T-helper 1 cell treated with Interleukin-12 subunit alpha and Interleukin-12 subunit beta and Interleukin-4 antibody, amounts not matched to agents 30 ng/mL and 1 ng/mL, for 36 hours (primary cell): ENCODE measurements around the gene SLC13A2. TPM values are rescaled to one million over a fixed set of nuclear protein-coding genes. Genes with fewer than 3 reads are reported as not detected.

Experiments
- intact Hi-C: fragments of 100-400 bp; cut with micrococcal nuclease; formaldehyde crosslinking; loops from one replicate; pipeline ENCODE4 v1.15.1; 2024
- total RNA-seq: library from RNA; stranded (reverse); gene quantifications from 2 replicates; pipeline ENCODE4 v1.2.3, GENCODE V29; 2022

Gene SLC13A2
- total RNA-seq, 1 donor from 2014 or later = not detected

DNA sequence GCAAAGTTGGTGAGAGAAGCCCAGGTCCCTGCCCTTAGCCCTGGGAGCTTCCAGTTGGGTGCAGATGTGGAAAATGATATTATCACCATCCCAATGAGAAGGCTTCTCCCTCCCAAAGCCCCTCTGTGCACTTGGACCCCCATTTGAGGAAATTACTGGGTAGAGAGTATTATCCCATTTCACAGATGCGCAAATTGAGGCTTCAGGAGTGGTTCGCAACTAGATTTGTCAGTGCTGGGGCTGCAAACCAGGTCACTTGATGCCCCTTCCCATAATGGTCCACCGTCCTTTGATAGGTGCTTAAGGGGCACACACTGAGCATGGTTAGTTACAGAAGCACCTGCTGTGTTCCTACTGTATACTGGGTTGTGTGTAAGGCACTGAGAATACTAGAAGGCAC is 18.4 kb downstream of the SLC13A2 start:
- intact Hi-C loops = loop anchor here (5.0 kb wide), 1 partner anchor 225 kb away; the partner anchor contains the start of genes RAB34 and RPL23A

DNA sequence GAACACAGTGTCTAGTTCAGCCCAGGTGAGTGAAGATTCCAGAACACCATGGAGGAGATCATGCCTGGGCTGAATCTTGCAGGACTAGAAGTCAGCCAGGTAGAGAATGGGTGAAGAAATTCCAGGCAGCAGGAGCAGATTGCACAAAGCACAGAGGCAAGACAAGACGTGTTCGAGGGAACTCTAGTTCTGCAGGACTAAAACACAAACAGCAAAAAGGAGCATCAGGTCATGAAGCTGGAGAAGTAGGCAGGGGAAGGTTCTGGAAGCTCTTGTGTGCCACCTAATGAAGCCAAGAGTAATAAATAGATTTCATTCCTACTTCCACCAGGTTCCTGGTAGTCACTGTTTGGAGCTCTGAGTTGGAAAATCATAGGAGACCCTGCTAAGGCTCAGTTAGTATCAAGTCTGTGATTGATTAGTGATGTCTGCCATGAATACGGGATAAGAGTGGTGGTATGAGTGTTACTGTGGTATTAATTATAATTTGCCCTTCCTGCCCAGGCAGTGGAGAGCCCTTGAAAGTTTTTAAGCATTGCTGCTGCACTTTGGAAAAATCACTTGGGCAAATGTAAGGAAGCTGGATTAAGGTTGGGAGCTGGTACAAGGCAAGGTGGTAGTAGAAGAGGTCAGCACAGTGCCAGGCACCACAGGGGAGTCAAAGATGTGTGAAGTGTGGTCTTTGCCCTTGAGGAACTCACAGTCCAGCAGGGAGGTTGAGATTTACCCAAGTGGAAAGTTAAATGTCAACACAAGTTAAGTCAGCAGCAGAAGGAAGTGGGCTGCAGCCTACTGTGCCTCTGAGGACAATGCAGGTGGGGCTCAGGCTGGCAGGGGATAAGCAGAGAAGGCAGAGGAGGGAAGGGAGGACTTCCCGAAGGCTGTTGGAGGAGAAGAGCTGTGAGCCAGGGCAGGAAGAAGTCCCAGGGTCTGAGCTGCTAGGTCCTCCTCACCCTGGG is 19.2 kb downstream of the SLC13A2 start:
- intact Hi-C loops = loop anchor here (5.0 kb wide), 1 partner anchor 225 kb away; the partner anchor contains the start of genes RAB34 and RPL23A

DNA sequence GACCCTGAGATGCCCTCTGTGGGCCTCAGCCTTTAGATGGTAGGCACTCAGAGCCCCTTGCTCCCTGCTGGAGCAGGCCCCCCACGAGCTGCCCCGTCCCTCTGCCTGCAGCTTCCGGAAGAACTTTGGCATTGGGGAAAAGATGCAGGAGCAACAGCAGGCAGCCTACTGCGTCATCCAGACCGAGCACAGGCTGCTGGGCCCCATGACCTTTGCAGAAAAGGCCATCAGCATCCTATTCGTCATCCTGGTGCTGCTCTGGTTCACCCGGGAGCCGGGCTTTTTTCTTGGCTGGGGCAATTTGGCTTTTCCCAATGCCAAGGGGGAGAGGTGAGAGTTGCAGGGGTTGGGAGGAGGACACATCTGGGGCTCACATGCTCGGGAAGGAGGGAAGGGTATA is 20.0 kb downstream of the SLC13A2 start:
- intact Hi-C loops = loop anchor here (5.0 kb wide), 1 partner anchor 224 kb away; the partner anchor contains the start of genes RAB34 and RPL23A

DNA sequence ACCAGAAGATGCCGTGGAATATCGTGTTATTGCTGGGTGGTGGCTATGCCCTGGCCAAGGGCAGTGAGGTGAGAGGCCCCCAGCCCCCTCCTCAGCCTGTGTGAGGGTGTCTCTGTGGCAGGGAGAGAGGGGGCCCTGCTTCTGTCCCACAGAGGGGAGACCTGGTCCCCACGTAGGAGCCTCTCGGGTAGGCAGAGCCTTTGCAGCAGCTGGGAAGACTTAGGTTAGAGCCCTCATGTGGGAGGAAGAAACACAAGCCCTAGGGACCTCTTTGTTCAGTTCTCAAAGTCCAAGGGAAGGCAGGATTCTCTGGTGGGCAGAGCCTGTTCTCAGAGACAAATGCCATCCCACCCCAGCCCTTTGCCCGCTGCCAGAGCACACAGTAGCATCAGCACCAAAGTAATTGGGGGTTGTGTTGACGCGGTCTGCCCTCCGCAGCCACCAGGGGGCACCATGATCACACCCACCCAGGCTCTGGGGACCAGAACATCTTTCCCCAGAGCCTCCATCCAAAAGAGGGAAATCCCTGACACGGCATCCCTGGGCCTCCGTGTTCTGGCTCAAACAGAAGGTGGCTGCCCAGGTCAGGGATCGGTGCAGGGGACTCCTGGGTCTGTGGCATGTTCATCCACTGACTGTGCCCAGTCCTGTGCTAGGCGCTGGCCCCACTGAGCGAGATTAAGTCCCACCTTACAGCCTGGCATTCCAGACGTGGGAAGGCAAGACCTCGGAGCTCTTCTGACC is 21.2 kb downstream of the SLC13A2 start:
- intact Hi-C loops = loop anchor here (1.0 to 5.0 kb wide), 5 partner anchors 46 to 223 kb away; partner anchors contain the start of genes PIGS, RAB34, RPL23A and SPAG5

DNA sequence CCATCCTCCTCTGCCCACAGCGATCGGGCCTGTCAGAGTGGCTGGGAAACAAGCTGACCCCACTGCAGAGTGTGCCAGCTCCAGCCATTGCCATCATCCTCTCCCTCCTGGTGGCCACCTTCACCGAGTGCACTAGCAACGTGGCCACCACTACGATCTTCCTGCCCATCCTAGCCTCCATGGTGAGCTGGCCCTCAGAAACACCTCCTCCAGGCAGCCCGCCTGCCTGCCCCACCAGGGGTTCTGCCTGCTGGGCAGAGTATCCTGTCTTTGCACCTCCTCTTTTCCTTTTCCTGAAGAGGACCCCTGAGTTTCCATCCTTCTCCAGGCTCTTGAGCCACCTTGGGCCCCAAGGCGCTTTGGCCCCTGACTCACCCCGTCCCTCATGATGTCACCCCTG is 22.2 kb downstream of the SLC13A2 start:
- intact Hi-C loops = loop anchor here (2.0 kb wide), 1 partner anchor 53 kb away; no protein-coding TSS in a partner anchor

DNA sequence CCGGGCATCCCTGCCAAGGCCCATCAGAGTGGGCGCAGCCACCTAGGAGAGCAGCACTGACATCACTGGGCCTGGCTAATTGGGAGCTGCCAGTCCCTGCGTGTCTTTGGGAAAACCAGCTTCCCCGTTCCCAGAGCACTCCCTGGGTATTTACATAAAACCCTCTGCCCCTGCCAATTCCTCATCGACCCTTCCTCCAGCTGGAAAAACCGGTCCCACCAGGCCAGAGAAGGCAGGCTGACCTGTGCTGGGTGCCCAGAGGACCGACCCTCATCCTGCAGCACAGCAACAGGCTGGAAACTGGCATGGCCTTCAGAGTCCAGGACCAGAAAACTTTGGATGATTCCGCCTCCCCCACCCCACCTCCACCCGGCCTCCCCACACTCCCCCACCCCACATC is 24.5 kb downstream of the SLC13A2 start:
- intact Hi-C loops = no loop called here

DNA sequence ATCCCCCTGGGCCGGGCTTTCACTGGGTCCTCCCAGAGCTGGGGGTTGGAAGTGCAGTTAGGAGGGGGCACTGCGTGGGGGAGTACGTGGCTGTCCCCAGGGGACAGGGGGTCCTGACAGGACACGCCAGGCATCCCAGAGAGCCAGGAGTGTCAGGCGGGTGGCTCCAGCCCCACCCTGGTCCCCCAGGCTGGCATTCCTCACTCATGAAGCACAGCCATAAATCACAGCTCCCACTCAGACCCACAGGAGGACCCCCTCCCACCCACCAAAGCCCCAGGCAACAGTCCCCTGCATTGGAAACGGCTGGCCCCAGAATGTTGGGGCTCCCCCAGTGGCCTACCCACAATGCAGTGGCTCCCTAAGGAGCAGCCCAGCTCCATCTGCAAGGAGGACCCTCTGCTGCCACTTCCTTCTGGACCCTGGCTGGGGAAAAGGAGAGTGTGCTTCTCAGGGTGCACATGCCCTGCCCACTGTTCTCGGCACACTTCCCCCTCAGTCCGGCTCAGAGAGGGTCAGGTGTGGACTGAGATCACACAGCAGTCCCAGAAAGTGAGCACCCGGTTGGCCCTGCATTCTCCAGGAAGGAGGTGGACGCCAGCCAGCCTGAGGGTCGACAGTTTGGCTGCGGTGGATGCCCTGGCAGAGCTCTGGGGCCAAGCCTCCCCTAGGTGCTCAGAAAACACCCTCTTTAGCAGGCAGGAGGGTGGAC is 25.4 kb downstream of the SLC13A2 start:
- intact Hi-C loops = no loop called here

DNA sequence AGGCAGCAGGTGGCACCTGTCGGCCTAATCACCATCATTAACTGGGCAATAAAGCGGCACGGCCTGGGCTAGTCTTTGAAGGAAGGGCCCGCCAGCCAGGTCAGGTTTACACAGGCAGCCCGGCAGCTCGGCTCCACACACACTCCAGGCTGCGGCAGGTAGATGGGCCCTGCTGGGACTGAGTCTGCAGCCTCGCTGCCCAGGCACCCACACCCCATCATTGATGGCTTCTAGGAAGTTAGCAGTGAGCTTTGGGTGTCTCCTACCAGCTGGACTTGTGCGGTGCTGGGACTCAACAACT is 25.9 kb downstream of the SLC13A2 start:
- intact Hi-C loops = no loop called here

DNA sequence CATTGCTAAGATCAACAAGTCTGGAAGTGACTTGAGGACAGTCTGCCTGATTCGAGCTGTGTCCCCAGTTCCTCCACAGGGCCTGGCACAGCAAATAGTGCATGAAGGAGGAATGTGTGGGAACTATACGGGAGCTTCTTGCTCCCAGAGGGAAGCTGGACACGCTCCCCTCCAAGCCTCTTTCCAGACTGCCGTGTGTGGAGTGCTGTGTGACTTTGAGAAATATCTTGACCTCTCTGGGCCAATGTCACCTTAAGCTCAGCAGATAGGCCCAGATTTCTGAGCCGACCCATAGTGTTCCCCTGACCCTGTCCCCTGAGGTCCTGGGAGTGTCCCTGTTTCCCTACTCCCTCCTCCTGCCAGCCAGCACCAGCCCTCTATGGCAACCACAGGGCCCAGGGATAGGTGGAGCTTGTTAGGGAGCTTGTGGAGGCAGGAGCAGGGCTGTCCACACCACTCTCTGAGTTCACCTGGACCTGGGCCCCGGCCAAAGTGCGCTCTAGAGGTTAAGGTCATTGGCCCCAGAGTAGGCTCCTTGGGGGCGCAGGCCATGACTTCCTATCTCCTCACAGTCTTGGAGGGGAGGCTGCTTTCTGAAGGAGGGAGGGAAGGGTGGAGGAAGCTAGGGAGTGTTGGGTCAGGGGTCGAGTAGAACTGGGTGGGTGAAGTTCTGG is 26.4 kb downstream of the SLC13A2 start:
- intact Hi-C loops = no loop called here

DNA sequence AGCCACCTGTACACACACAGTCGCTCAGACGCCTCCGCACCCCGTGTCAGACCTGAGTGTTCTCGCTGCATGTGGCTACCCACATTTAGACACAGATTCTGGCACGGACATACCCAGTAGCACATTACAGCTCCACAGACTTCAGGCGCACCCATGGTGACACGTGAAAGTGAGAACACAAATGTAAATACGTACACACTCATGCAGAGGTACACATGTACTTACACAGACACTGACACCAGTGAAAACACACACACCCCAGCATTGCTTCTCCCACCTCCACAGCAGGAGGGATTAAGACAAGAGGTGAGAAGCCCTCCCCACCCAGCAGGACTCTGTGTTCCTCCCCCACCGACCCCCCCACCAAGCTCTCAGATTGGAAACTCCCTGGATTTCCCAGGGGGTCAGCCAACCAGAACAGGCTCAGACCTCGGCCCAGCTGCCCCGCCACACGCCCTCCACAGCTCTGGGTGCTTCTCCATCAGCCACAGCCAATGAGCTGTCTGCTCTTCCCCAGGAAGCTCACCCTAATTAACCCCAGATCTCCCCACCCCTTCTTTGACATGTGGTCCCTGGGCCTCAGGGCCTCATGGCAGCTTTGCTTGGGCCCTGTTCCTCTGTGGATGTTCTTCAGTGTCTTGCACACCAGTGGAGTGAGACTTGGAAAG is 27.4 kb downstream of the SLC13A2 start:
- intact Hi-C loops = no loop called here

DNA sequence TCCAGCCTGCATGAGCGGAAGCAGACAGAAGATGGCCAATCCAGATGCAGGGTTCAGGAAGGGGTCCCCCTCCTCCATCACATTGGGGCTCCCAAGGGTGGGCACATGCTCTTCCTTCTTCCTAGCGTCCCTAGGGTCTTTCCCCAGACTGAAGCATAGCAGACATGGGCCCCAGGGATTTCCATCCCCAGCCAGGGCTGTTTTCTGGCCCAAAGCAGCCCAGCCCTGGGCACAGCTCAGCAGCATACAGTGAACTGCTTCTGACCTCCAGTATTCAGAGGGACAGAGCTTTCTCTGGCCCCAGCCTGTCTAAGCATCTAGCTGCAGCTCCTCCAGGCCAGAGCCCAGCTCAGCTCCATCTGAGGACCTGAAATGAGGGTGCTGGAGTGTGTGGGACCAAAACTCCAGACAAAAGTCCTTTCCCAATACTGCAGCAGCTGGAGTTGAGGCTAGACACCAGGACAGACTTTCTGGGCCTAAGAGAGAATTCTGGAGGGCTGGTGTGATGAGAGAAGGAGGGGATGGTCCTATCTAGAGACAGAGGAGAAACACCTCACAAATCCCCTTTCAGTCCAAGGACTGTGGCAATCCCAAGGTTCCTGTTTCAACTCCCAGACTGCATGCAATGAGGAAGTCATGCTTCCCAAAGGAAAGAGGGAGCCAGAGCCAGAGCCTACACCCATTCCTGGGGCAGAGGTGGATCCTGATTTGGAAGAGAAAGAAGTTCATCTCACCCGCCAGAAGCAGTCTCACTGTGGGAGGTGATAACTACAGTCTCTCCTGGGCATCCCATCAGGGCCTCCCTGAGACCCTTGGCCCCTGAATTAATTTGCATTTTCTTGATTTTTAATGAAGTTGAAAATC is 28.2 kb downstream of the SLC13A2 start:
- intact Hi-C loops = no loop called here

DNA sequence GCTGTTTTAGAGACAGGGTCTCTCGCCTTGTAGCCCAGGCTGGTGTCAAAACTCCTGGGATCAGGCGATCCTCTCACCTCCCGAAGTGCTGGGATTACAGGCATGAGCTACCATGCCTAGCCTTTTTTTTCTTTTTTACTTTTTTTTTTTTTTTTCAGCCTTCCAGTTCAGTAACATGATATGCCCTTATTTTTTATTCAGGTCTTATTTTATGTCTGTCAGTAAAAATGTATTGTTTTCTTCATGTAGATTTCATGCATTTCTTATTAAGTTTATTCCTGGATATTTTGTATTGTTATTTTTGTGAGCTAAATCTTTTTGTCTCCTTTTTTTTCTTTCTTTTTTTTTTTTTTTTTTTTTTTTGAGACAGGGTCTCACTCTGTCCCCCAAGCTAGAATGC is 30.0 kb downstream of the SLC13A2 start:
- intact Hi-C loops = no loop called here

DNA sequence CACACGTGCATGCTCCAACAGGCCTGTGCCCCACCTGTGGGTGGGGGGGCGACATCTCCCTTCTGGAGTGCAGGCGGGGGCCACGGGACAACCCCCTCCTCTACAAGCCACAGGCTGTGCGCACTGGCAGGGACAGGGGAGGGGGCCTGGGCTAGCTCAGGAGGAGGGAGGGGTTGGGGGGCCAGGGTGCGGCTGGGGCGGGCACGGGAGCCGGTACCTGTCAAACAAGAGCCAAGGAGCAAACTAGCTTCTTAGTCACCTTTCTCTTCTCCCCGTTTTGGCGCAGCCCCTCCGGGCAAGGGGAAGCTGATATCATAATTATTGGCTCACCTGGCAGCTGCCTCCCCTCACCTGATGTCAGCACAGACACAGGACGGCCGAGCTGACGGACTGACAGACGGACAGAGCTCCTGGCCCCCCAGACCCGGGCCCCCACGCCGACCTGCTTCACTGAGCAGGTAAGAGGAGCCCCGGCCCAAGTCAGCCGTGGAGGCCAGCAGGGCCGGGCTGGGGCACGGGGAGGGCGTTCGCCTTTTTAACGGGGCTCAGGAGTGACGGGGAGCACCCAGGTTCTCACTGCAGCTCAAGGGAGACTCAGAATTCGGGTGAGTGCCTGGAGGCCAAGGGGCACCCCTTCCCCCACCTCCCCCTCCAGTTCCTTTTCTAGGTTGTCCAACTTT is 32.7 kb downstream of the SLC13A2 start, which contains the start of gene FOXN1:
Gene FOXN1 (plus strand): TSS at position 363 of the 680 bp plus-strand sequence. CDS start 17,622 bp downstream, outside the sequence.
- intact Hi-C loops = no loop called here

DNA sequence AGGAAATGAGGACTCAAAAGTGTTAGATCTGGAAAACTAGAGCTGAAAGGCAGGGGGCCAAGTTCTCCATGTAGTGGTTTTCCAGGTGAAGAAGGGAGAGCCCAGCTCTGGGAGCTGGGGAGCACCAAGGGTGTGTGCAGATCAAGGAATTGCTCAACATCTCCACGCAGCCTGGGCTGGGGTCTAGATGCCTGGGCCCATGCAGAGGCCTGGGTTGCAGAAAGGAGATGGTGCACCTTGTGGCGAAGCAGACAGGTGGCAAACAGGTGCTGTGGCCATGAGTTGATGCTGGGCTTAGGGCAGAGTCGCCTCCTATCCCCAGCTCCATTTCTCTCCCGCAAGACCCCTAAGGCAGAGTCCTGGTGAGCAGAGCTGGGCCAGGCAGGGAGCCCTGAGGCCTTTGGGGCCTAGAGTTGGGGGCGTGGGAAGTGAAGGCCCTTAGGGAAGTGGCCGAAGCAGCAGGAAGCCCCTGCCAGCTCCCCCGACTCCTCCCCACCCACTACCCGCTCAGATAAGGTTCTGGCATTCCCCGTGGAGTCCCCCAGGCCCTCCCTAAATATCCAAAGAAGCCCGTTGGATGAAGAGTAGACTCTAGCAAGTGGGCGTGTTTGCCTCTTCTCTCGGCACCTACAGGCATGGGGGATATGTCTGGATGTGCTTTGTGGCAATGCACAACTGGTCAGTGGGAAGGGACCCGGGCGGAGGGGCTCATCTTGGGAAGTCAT is 33.5 kb downstream of the SLC13A2 start:
- intact Hi-C loops = no loop called here

DNA sequence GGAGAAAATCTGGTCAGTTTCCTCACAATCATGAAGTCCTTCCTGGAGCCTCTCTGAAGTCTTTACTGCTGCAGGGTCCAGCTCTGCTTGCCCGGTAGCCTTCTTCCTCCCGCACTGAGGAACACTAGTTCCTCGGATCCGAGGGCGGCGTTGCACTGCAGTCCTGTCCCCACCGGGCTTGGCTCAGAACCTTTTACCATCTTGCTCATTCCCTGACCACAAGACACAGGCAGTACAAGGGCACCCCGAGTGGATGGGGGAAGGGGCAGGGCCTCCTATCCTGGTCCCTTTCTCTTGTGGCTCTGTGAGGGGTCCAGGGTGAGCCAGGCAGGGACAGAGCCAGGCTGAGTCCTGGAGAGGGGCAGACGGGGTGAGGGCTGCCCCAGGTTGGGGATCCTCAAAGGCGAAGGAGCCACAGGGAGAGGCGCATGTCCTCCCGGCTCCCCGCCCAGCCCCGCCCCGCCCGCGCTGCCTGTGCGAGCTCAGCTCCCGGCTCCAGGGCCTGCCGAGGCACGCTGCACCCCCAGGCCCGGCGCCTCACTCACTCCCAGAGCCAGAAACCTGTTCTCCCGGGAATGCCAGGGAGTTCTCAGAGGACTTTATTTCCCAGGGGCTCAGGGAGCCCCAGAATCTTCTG is 34.2 kb downstream of the SLC13A2 start:
- intact Hi-C loops = no loop called here

DNA sequence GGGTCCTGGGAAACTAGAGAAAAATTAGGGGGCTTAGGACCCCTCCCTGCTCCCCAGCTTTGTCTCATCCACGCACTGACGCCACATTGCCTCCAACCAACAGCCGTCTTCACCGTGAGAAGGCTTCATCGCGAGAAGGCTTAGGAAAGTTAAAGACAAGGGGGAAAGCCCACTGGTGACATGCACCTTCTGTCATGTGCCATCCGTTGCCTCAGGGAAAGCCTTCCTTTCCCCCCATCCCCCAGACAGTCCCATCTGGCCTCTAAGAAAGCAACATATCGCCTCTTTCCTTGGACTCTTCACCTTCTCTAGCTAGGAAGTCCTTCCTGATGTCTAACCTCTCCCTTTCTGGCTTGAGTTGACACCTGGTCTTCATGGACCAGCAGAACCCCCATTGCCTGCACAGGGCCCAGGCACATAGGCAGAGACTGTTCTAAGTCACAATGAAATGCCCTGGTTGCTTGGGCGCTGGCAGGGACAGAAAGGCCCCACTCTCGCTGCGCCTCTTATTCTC is 34.8 kb downstream of the SLC13A2 start:
- intact Hi-C loops = no loop called here

DNA sequence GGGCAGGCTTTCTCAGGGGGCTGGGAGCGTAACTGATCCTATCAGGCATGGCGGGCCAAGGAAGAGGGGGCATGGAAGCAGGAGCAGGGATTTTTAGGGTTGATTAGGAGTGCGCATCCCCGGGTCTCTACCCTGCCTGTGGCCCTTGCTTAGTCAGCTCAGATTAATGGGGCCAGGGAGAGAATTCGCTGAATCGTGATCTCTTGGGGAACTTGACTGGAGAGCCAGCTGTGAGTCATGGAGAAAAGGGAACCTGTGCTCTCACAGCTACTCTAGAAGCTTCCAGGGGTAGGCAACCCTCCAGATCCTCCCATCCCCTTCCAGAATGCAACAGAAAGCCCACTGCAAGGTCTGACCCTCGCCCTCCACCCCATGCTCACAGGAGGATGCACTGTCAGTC is 36.3 kb downstream of the SLC13A2 start:
- intact Hi-C loops = no loop called here
